IMR-90 (cell line): ENCODE data around the gene DCAF17. TPM values are rescaled to one million over a fixed set of nuclear protein-coding genes. Genes with fewer than 3 reads are reported as not detected.

Source experiments
- ATAC-seq: fragments of 200-7000 bp; cut with Tn5 transposase; 2 replicates; pipeline ENCODE4 v1.9.1; 2020; ENCODE audit warnings: low read depth, mild to moderate bottlenecking, moderate library complexity
- BruUV-seq: library from RNA; stranded (reverse); fragments of 400-500 nt; replicated peaks from 2 replicates; lab custom pipeline; 2021; lab: Mats Ljungman, UMichigan
- CTCF ChIA-PET: fragments of 300-600 bp; formaldehyde crosslinking; extraction: SDS; loops from one replicate; lab custom pipeline; 2021; ENCODE audit warnings: antibody characterized with exemption; lab: Yijun Ruan, JAX
- POLR2A ChIA-PET: fragments of 300-600 bp; sonication (Branson Sonifier 250); formaldehyde crosslinking; loops from one replicate; lab custom pipeline; 2022; ENCODE audit warnings: antibody characterized with exemption; ENCODE audit not compliant: unreplicated experiment; lab: Charles Lee
- DNase-seq: peaks from one replicate; pipeline ENCODE4 v3.0.0; 2013
- H2AFZ ChIP-seq: replicated peaks from 2 replicates; pipeline ENCODE3; 2013; ENCODE audit warnings: low read length, mild to moderate bottlenecking; ENCODE audit not compliant: poor library complexity
- H2AK5ac ChIP-seq: 2 replicates; pipeline ENCODE4 v1.6.1; 2013; ENCODE audit warnings: low read depth, low read length, inconsistent platforms
- H2AK9ac ChIP-seq: replicated peaks from 2 replicates; pipeline ENCODE3; 2013; ENCODE audit warnings: mild to moderate bottlenecking, low read depth, low read length, moderate library complexity; ENCODE audit not compliant: poor library complexity
- H2BK120ac ChIP-seq: 2 replicates; pipeline ENCODE4 v1.6.1; 2013; ENCODE audit warnings: low read depth, low read length, inconsistent platforms
- H2BK15ac ChIP-seq: 3 replicates; pipeline ENCODE4 v1.6.1; 2013; ENCODE audit warnings: low read depth, low read length, inconsistent platforms
- H2BK20ac ChIP-seq: 2 replicates; pipeline ENCODE4 v1.6.1; 2013; ENCODE audit warnings: low read depth, mild to moderate bottlenecking, inconsistent platforms, low read length, moderate library complexity
- H2BK5ac ChIP-seq: 2 replicates; pipeline ENCODE4 v1.6.1; 2013; ENCODE audit warnings: mild to moderate bottlenecking, low read depth, low read length, inconsistent platforms; ENCODE audit not compliant: poor library complexity, severe bottlenecking
- H3K14ac ChIP-seq: replicated peaks from 2 replicates; pipeline ENCODE4 v1.6.1; 2013; ENCODE audit warnings: low read depth, low read length, inconsistent platforms
- H3K18ac ChIP-seq: 2 replicates; pipeline ENCODE4 v1.6.1; 2013; ENCODE audit warnings: low read depth, low read length, control low read depth
- H3K23ac ChIP-seq: 2 replicates; pipeline ENCODE4 v1.6.1; 2013; ENCODE audit warnings: low read depth, low read length, inconsistent platforms
- H3K27ac ChIP-seq: 2 replicates; pipeline ENCODE4 v1.5.1; 2013; ENCODE audit warnings: mild to moderate bottlenecking, control low read depth, low read length; ENCODE audit not compliant: insufficient read depth
- H3K27me3 ChIP-seq: 2 replicates; pipeline ENCODE4 v1.6.1; 2013; ENCODE audit warnings: low read length; ENCODE audit not compliant: control insufficient read depth, insufficient read depth
- H3K36me3 ChIP-seq: 2 replicates; pipeline ENCODE4 v1.6.1; 2013; ENCODE audit warnings: low read length, mixed read lengths; ENCODE audit not compliant: control insufficient read depth, insufficient read depth
- H3K4ac ChIP-seq: 2 replicates; pipeline ENCODE4 v1.6.1; 2013; ENCODE audit warnings: low read depth, low read length, inconsistent platforms
- H3K4me1 ChIP-seq: 2 replicates; pipeline ENCODE4 v1.6.1; 2013; ENCODE audit warnings: low read length, mixed read lengths; ENCODE audit not compliant: control insufficient read depth, insufficient read depth
- H3K4me2 ChIP-seq: 2 replicates; pipeline ENCODE4 v1.6.1; 2013; ENCODE audit warnings: low read depth, mild to moderate bottlenecking, control low read depth, low read length, moderate library complexity
- H3K4me3 ChIP-seq: 2 replicates; pipeline ENCODE4 v1.5.1; 2013; ENCODE audit warnings: low read depth, mild to moderate bottlenecking, control low read depth, low read length, moderate library complexity; ENCODE audit not compliant: insufficient read depth
- H3K56ac ChIP-seq: 2 replicates; pipeline ENCODE4 v1.6.1; 2013; ENCODE audit warnings: low read length, inconsistent platforms; ENCODE audit not compliant: insufficient read depth; ENCODE audit errors: extremely low read depth
- H3K79me1 ChIP-seq, 2 experiments: 2 replicates each; pipeline ENCODE4 v1.6.1; 2013; ENCODE audit warnings: low read length in 2 of 2, inconsistent platforms in 1 of 2, low read depth in 1 of 2
- H3K9ac ChIP-seq: 2 replicates; pipeline ENCODE4 v1.6.1; 2013; ENCODE audit warnings: low read depth, low read length, control low read depth
- H3K9me1 ChIP-seq: 2 replicates; pipeline ENCODE4 v1.6.1; 2013; ENCODE audit warnings: low read length, inconsistent platforms; ENCODE audit not compliant: insufficient read depth
- H3K9me3 ChIP-seq: 2 replicates; pipeline ENCODE4 v1.6.1; 2013; ENCODE audit warnings: low read length; ENCODE audit not compliant: control insufficient read depth, insufficient read depth
- H4K20me1 ChIP-seq: 2 replicates; pipeline ENCODE4 v1.6.1; 2013; ENCODE audit warnings: low read length, inconsistent platforms; ENCODE audit not compliant: insufficient read depth
- H4K5ac ChIP-seq: 2 replicates; pipeline ENCODE4 v1.6.1; 2013; ENCODE audit warnings: mild to moderate bottlenecking, low read depth, low read length, control low read depth
- H4K8ac ChIP-seq, 2 experiments: 2 replicates each; pipeline ENCODE4 v1.6.1; 2013; ENCODE audit warnings: low read depth in 2 of 2, low read length in 2 of 2, control low read depth in 1 of 2, inconsistent platforms in 1 of 2
- H4K91ac ChIP-seq: 2 replicates; pipeline ENCODE4 v1.6.1; 2013; ENCODE audit warnings: low read depth, low read length, inconsistent platforms; ENCODE audit not compliant: insufficient read depth
- BHLHE40 ChIP-seq: fragments of 150-350 bp; IDR thresholded peaks from 2 replicates; pipeline ENCODE4 v1.6.1; 2016; ENCODE audit warnings: mild to moderate bottlenecking, low read depth, low read length
- CEBPB ChIP-seq: IDR thresholded peaks from 2 replicates; pipeline ENCODE4 v1.6.1; 2012; ENCODE audit warnings: low read depth, low read length, improper control_type of control experiment
- CHD1 ChIP-seq: IDR thresholded peaks from 2 replicates; pipeline ENCODE4 v1.6.1; 2012; ENCODE audit warnings: low read depth, low read length, improper control_type of control experiment
- FOS ChIP-seq: fragments of 150-350 bp; IDR thresholded peaks from 2 replicates; pipeline ENCODE4 v1.6.1; 2016; ENCODE audit warnings: low read depth, low read length
- MAFK ChIP-seq: IDR thresholded peaks from 2 replicates; pipeline ENCODE4 v1.6.1; 2012; ENCODE audit warnings: low read depth, low read length, improper control_type of control experiment
- MAZ ChIP-seq: IDR thresholded peaks from 2 replicates; pipeline ENCODE4 v1.6.1; 2012; ENCODE audit warnings: low read depth, mild to moderate bottlenecking, low read length, improper control_type of control experiment, moderate library complexity, borderline replicate concordance
- MXI1 ChIP-seq: IDR thresholded peaks from 2 replicates; pipeline ENCODE4 v1.6.1; 2012; ENCODE audit warnings: low read depth, mild to moderate bottlenecking, low read length, moderate library complexity, borderline replicate concordance
- NFE2L2 ChIP-seq: fragments of 150-350 bp; IDR thresholded peaks from 2 replicates; pipeline ENCODE4 v1.6.1; 2016; ENCODE audit warnings: low read depth, mild to moderate bottlenecking, low read length
- POLR2A ChIP-seq: IDR thresholded peaks from 2 replicates; pipeline ENCODE4 v1.6.1; 2012; ENCODE audit warnings: mild to moderate bottlenecking, low read depth, low read length
- RAD21 ChIP-seq: IDR thresholded peaks from 2 replicates; pipeline ENCODE4 v1.6.1; 2012; ENCODE audit warnings: low read length, improper control_type of control experiment
- RCOR1 ChIP-seq: IDR thresholded peaks from 2 replicates; pipeline ENCODE4 v1.6.1; 2012; ENCODE audit warnings: mild to moderate bottlenecking, low read length, improper control_type of control experiment; ENCODE audit not compliant: insufficient replicate concordance
- RFX5 ChIP-seq: IDR thresholded peaks from 2 replicates; pipeline ENCODE4 v1.8.0; 2012; ENCODE audit warnings: low read depth, mild to moderate bottlenecking, low read length, moderate library complexity
- SMC3 ChIP-seq: fragments of 150-350 bp; IDR thresholded peaks from 2 replicates; pipeline ENCODE4 v1.6.1; 2016; ENCODE audit warnings: low read depth, mild to moderate bottlenecking, antibody characterized with exemption, low read length, moderate library complexity
- WGBS, 2 experiments: methylation state at CpG; one replicate each; pipeline versions ENCODE4 v1.1.5 to v1.1.7; 2013; ENCODE audit warnings: missing lambda C conversion rate in 2 of 2; ENCODE audit not compliant: insufficient read length in 1 of 2; ENCODE audit errors: extremely low coverage in 2 of 2; 5-methylcytosine and 5-hydroxymethylcytosine counted together
- dilution Hi-C: fragments of 300-500 bp; cut with HindIII; formaldehyde crosslinking; loops from one replicate; pipeline ENCODE4 v1.14.3; 2018; ENCODE audit warnings: low sequenced_read_pairs; ENCODE audit not compliant: unreplicated experiment
- in situ Hi-C: fragments of 300-500 bp; cut with MboI; formaldehyde crosslinking; loops from 3 replicates; pipeline ENCODE4 v1.14.3; 2019; ENCODE audit warnings: low sequenced_read_pairs, inconsistent platforms, mixed read lengths
- intact Hi-C: fragments of 100-400 bp; cut with micrococcal nuclease; formaldehyde crosslinking; loops from 2 replicates; pipeline ENCODE4 v1.10.0; 2022
- polyA plus RNA-seq, 3 experiments: library from polyadenylated mRNA; depleted of rRNA; stranded (reverse); fragments of >200 nt; gene quantifications; 2 replicates each; pipeline ENCODE4 v1.2.3, GENCODE V29; 2012; ENCODE audit warnings: low replicate concordance in 1 of 3
- total RNA-seq: library from RNA; depleted of rRNA; stranded (reverse); fragments of >200 nt; gene quantifications from 2 replicates; pipeline ENCODE4 v1.2.3, GENCODE V29; 2012
- TF ChIP-seq, protein P1 (sequence below): conservative IDR thresholded peaks from 2 replicates; pipeline ENCODE4 v1.5.1; 2012; ENCODE audit warnings: mild to moderate bottlenecking, low read depth, low read length, improper control_type of control experiment
- TF ChIP-seq, protein P2 (sequence below): fragments of 150-350 bp; IDR thresholded peaks from 2 replicates; pipeline ENCODE4 v1.6.1; 2016; ENCODE audit warnings: low read depth, mild to moderate bottlenecking, low read length, moderate library complexity, borderline replicate concordance
- TF ChIP-seq, protein P3 (sequence below): fragments of 150-350 bp; IDR thresholded peaks from 2 replicates; pipeline ENCODE4 v1.6.1; 2017; ENCODE audit warnings: mild to moderate bottlenecking, antibody characterized with exemption, low read length, low read depth

DCAF17 gene
- total and polyA plus RNA-seq, 2 of the 4 experiments (the other 2 are of a cell fraction): 6.7 to 13.1 TPM

DNA sequence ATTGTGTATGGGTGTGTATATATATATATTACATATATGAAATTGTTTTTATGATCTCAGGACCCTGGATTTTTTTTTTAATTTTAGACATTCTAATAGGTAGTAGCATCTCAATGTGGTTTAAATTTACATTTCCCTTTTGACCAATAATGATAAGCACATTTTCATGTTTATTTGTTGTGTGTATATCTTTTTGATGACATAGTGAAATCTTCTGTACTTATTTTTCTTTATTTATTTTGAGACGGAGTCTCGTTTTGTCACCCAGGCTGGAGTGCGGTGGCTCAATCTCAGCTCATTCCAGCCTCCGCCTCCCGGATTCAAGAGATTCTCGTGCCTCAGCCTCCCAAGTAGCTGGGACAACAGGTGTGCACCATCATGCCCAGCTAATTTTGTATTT lies 53.2 kb downstream of the DCAF17 start:
- ATAC-seq (no peak), DNase-seq (no peak)
- H3K18ac ChIP-seq: no peak overlapping the region
- H2AK5ac ChIP-seq: no peak overlapping the region
- H3K4me2 ChIP-seq: no peak overlapping the region
- H2BK15ac ChIP-seq: no peak overlapping the region
- CTCF ChIA-PET: no interaction called here
- H4K20me1 ChIP-seq: no peaks in the 10 kb centered on the region
- no peak overlapping the region for H2BK5ac ChIP-seq
- no peak overlapping the region for H3K4me3 ChIP-seq
- no peak overlapping the region for H3K23ac ChIP-seq
- in situ Hi-C loops (no loop called here), dilution Hi-C loops (no loop called here), intact Hi-C loops (no loop called here)
- H3K36me3 ChIP-seq: no peaks in the 10 kb centered on the region
- WGBS, 2 experiments: no CpG with 5 or more reads among the region's 6 CpGs
- H3K79me1 ChIP-seq: no peaks in the 10 kb centered on the region
- no peak overlapping the region for H2AK9ac ChIP-seq
- no peak overlapping the region for H3K4ac ChIP-seq
- no peak overlapping the region for H2AFZ ChIP-seq
- peaks cover 2% of the 10 kb centered on the region for H3K4me1 ChIP-seq
- H3K9me1 ChIP-seq: peaks cover 5% of the 10 kb centered on the region; the same call in 1 of the 2 replicates
- no peak overlapping the region for H3K56ac ChIP-seq
- no peaks in the 10 kb centered on the region for H3K27me3 ChIP-seq
- no peak for TF ChIP-seq POLR2A
- TF ChIP-seq, protein P1, sequence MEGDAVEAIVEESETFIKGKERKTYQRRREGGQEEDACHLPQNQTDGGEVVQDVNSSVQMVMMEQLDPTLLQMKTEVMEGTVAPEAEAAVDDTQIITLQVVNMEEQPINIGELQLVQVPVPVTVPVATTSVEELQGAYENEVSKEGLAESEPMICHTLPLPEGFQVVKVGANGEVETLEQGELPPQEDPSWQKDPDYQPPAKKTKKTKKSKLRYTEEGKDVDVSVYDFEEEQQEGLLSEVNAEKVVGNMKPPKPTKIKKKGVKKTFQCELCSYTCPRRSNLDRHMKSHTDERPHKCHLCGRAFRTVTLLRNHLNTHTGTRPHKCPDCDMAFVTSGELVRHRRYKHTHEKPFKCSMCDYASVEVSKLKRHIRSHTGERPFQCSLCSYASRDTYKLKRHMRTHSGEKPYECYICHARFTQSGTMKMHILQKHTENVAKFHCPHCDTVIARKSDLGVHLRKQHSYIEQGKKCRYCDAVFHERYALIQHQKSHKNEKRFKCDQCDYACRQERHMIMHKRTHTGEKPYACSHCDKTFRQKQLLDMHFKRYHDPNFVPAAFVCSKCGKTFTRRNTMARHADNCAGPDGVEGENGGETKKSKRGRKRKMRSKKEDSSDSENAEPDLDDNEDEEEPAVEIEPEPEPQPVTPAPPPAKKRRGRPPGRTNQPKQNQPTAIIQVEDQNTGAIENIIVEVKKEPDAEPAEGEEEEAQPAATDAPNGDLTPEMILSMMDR: no peak
- TF ChIP-seq BHLHE40: no peak
- no peak; the same call in 1 of the 2 replicates for TF ChIP-seq MAFK
- TF ChIP-seq RFX5: no peak
- TF ChIP-seq, protein P2, sequence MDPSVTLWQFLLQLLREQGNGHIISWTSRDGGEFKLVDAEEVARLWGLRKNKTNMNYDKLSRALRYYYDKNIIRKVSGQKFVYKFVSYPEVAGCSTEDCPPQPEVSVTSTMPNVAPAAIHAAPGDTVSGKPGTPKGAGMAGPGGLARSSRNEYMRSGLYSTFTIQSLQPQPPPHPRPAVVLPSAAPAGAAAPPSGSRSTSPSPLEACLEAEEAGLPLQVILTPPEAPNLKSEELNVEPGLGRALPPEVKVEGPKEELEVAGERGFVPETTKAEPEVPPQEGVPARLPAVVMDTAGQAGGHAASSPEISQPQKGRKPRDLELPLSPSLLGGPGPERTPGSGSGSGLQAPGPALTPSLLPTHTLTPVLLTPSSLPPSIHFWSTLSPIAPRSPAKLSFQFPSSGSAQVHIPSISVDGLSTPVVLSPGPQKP: no peak
- no peak for TF ChIP-seq MAZ
- no peak for TF ChIP-seq CEBPB
- TF ChIP-seq NFE2L2: no peak
- no peak for TF ChIP-seq FOS
- TF ChIP-seq, protein P3, sequence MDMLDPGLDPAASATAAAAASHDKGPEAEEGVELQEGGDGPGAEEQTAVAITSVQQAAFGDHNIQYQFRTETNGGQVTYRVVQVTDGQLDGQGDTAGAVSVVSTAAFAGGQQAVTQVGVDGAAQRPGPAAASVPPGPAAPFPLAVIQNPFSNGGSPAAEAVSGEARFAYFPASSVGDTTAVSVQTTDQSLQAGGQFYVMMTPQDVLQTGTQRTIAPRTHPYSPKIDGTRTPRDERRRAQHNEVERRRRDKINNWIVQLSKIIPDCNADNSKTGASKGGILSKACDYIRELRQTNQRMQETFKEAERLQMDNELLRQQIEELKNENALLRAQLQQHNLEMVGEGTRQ: no peak
- no peak for TF ChIP-seq SMC3
- TF ChIP-seq RAD21: no peak
- no peak for TF ChIP-seq MXI1
- no peak for TF ChIP-seq CHD1
- no peak for TF ChIP-seq RCOR1
- no peak overlapping the region for H3K14ac ChIP-seq
- no peak overlapping the region for H3K9ac ChIP-seq
- no peak overlapping the region for H2BK120ac ChIP-seq
- no peak overlapping the region for H4K5ac ChIP-seq
- POLR2A ChIA-PET: no interaction called here
- no peak overlapping the region for H4K91ac ChIP-seq
- no peak overlapping the region for H2BK20ac ChIP-seq
- no peaks in the 10 kb centered on the region for H3K9me3 ChIP-seq
- no TSS peak for BruUV-seq
- no peak overlapping the region for H3K27ac ChIP-seq
- no peak overlapping the region for H4K8ac ChIP-seq
